Measurements from ENCODE around the gene NAIF1. TPM values are rescaled to one million over a fixed set of nuclear protein-coding genes. Genes with fewer than 3 reads are reported as not detected.

The NAIF1 gene
- total RNA-seq, 4 donors from 2014 or later, result 3.6 to 9.5 (median 8.9) TPM

GRCh38 chr9:128056887-128057723 lies 10.0 kb downstream of the NAIF1 start:
- no peak for TF ChIP-seq CTCF (IDR thresholded peaks at IDR 0.05; ENCODE audit: low read depth)

- no peak for TF ChIP-seq CTCF (IDR thresholded peaks at IDR 0.05; ENCODE audit: low read depth)
These were observed 11.0 kb downstream of the NAIF1 start for GRCh38 chr9:128056086-128056485.

DNA sequence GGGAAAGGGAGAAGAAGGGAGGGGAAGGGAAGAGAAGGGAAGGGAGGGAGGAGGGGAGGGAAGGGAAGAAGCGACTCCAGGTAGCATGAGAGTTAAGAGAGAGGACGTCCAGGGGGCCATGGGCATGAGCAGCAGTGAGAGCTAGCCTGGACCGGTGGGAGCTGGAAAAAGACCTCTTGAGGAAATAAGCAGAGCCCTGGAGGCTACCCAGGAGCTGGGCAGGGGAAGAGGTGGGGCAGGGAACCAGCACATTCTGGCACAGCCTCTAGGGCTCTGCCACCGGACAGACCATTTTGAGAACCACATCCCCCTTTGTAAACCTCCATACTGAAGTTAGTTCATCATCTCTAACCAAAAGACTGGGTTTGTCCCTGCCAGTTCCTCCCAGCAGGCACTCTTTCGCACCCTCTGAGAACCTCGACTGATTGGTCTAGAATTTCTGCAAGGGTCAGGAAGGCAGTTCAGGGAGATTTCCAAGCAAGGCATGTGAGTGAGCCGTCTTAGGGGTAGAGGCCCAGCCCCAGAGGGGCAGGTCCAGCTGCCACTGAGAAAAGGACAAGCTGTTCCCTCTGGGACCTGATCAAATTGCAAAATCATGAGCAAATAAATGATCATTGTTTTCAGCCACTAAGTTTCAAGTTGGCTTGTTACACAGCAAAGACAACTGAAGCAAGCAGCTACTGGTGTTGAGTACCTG lies 11.6 kb downstream of the NAIF1 start:
- no peak for TF ChIP-seq CTCF (IDR thresholded peaks at IDR 0.05; ENCODE audit: low read depth)

DNA sequence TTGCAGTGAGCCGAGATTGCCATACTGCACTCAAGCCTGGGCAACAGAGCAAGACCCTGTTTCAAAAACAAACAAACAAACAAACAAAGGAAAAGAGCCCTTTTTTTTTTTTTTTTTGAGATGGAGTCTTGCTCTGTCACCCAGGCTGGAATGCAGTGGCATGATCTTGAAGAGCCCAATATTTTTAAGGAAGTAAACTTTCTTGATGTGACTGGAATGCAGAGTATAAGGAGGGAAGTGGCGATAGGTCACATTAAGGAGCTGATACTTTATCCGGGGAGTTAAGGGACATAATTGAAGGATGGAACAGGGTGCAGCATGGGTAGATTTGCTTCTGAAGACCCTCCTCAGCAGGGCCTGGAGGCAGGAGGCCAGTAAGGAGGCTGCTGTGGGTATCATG lies 13.0 kb downstream of the NAIF1 start:
- no peak for TF ChIP-seq CTCF (IDR thresholded peaks at IDR 0.05; ENCODE audit: low read depth)

- TF ChIP-seq CTCF (IDR thresholded peaks at IDR 0.05; ENCODE audit: low read depth), result no peak
These were observed 13.6 kb downstream of the NAIF1 start for GRCh38 chr9:128053560-128053959.

DNA sequence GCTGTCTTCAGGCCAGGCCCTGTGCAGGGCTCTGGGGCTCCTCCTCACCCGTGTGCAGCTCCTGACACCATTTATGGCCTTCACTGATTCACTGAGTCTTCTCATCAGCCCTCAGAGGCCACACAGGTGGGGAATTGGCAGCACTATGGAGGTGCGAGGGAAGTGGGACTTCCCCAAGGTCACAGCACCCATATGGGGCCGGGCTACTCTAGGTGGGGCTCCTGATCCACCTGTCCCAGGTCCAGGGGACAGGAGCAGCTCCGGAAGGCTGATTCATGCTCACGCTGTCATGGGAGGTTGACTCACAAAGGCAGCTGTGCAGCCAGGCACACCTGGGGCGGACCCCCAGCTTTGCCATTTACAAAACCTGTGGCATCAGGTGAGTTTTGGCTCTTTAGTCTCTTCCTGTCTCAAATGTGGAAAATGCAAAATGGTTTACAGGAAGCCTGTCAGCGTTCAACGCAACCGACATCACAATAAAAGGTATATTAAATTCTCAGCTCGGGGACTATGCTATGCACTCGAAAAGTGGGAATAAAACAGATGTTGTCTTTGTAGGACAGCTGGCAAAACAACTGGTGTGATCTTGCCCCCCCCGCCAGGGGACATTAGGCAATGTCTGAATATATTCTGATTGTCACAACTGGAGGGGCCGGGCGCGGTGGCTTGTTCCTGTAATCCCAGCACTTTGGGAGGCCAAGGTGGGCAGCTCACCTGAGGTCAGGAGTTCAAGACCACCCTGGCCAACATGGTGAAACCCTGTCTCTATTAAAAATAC lies 15.0 kb downstream of the NAIF1 start:
- TF ChIP-seq CTCF (IDR thresholded peaks at IDR 0.05; ENCODE audit: low read depth), result no peak

DNA sequence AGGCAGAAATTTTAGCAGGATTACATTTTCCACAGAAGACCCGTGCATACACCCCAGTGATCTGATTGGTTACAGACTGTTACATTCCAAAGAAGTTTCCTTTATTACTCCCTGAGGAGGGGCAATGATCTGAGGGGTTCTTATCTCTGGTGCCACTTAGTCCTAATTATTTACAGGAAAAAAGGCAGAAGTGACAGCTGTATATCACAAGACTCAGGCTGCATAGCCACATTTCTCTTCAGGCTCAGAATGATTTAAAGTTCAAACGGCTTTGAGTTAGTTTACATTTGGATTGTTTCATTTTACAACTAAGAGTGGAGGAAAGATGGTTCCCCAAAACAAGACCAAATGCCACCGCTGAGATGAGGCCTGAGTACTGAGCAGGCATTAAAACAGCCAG lies 17.3 kb downstream of the NAIF1 start:
- no peak for TF ChIP-seq CTCF (IDR thresholded peaks at IDR 0.05; ENCODE audit: low read depth)
